ENCODE measurements around the gene DACH1.
"Not testable (repeated sequence)": the region's sequence is repeated elsewhere in the genome, so short reads cannot be mapped to it uniquely, and the experiment has no call there.

DACH1 gene

GRCh38 chr13:71867131-71867814 lies at the start of gene DACH1:
TSS of gene DACH1 (minus strand) at chr13:71867204.
- no peak for DNase-seq

DNA sequence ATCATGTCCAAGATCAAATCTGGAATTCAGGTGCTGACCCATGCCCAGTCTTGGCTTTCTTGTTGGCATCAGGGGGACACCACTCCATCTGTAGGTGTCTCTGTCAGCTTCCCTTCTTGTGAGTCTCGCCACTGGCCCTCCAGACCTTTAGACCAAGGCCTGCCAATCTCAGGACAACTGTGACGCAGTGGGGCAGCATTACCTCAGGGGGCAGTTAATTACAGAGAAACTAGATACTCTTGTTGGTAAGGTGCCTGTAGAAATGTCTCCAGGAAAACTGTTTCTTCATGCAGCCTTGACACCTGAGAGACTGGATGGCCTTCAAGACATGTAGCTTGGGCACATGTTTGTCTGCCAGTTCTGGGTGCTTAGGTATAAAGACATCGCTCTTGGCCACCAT lies 46.7 kb upstream of the DACH1 start:
- DNase-seq, result no peak

DNA sequence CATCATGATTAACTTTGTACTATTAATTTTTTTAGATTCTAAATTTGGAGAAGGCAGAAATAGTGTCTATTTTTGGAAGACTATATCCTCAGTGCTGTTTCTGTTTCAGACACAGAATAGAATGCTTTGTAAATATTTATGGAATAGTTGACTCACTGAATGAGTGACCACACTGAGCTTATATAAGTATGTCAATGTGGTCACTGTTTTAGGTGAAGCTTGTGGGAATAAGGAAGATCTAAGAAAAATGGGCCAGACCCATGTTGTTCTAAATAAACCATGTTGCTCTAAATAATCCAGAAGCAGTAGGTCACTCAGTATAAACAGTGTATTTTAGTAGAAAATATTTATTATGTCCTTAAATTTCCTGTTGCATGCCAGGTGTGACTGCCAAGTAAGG lies 45.5 kb upstream of the DACH1 start:
- DNase-seq, result no peak

DNA sequence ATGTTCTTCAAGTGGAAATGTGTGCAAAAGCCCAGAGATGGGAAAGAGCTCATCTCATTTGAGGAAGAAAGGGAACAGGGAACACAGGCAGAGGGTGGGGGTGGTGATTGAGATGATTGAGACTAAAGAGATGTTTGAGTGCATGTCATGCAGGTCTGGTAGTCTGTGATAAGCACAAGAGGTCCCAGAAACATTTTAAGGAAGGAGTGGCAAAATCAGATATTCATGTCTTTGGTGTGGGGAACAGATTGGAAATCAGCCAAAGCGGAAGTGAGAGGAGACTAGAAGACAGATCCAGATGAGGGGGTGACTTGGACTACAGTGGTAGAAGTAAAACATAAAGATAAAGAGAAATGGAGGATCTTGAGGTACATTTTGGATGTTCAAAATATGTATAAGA lies 39.4 kb upstream of the DACH1 start:
- no peak for DNase-seq

DNA sequence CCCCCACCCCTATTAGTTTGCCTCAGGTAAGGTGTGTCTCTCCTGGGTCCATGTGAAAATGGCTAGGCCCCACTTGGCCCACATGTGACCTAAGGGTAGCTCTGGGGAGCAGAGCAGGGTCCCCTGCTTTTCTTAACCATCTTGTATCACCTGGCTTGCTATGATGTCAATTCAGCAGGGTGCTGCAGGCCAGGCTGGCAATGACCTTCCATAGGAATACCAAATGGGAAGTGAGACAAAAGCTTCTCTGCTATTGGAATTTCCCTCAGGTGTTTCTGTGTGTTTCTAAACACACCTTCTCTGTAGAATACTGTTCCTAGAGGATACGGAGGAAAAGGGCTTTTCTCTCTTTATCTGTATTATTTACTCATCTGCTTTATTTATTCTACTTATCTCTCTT lies 35.7 kb upstream of the DACH1 start:
- DNase-seq, result no peak

- DNase-seq, result not testable (repeated sequence)
Measured at GRCh38 chr13:71893506-71893905, 26.5 kb upstream of the DACH1 start.

- DNase-seq, result no peak
Measured at GRCh38 chr13:71886880-71887279, 19.9 kb upstream of the DACH1 start.

- DNase-seq, result no peak
Measured at GRCh38 chr13:71882120-71882519, 15.1 kb upstream of the DACH1 start.

- DNase-seq, result no peak
Measured at GRCh38 chr13:71880753-71881541, 13.9 kb upstream of the DACH1 start.

GRCh38 chr13:71879808-71880344 lies 12.9 kb upstream of the DACH1 start:
- no peak for DNase-seq

GRCh38 chr13:71879129-71879535 lies 12.1 kb upstream of the DACH1 start:
- DNase-seq, result no peak

DNA sequence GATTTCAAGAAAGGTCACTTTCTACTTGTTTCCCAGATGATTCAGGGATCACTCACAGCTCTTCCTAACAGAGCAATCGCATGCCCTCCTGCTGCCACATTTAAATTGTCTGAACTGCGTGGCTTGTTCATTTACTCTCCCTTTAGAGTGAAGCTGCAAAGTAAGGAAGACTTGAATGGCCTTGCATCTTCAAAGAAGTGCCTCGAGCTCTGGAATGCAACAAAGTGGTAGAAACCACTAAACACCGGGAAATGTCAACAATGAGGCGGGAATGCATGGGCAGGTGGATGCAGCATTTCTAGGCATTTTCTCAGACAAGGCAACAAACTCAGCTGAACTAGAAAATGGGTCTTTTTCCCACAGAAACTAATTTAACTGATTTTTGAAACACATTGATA lies 10.3 kb upstream of the DACH1 start:
- DNase-seq, result no peak

DNA sequence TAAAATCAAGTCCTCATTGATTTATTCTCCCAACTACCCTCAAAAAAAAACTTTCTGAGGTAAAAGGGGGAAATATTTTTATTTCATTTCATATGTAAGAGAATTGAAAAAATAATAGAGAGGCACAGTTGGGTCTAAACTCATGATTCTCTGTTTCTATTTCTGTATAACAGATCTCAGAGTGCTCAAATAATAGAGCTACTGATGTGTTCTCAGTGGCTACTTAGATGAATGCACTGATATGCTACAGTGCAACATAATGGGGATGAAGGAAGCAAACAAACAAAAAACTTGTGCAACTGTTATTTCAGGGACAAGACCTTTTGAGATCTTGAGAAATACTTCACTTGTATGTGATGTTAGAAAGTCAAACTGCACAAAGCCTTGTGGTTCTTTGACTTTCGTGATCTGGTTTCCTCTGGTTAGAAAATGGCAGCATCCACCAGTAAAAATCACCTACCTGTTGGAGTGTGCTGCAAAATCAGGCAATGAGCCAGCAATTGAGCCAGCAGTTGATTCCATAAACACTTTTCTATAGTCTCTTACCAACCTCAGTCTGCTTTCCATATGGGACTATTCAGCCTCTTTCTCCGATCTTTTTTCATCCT lies 9.7 kb upstream of the DACH1 start:
- no peak for DNase-seq

- no peak for DNase-seq
Measured at GRCh38 chr13:71875823-71876222, 8.8 kb upstream of the DACH1 start.

DNA sequence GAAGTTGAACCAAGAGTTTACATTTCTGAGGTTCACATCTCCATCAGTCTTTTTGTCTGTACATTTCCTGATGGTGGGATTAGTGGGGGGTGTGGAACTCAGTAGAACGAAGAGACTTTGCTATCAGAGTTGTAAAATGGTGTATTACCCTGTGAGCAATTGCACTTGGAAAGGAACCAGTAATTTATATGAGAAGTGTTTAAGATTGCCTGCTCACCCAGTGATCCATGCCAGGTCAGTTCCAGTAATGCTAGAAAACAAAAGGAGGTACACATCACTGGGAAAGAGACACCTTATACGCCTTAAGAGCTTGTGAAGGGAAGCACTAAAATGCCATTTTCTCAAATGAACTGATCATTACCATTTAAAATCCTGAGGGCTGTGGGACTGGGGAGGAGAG lies 7.5 kb upstream of the DACH1 start:
- DNase-seq, result no peak

- DNase-seq, result no peak
Measured at GRCh38 chr13:71873418-71874247, 6.6 kb upstream of the DACH1 start.

DNA sequence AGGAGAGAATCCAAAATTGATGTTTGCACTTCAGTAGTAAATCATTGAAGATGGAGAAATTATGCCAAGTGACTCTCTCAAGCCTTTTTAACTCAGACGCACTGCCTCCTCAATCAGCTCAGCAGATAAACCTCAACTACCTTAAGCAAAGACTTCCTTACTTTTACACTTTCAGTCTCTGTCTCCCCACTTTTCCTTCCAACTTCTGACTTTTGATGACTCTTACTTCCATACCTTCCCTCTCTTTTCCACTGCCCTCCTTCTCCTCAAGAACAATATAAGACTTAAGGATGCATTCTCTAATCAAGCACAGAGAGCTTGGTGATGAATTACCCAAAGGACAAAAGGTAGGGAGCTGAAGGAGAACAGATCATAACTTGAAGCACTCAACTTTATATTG lies 4.8 kb upstream of the DACH1 start:
- no peak for DNase-seq

DNA sequence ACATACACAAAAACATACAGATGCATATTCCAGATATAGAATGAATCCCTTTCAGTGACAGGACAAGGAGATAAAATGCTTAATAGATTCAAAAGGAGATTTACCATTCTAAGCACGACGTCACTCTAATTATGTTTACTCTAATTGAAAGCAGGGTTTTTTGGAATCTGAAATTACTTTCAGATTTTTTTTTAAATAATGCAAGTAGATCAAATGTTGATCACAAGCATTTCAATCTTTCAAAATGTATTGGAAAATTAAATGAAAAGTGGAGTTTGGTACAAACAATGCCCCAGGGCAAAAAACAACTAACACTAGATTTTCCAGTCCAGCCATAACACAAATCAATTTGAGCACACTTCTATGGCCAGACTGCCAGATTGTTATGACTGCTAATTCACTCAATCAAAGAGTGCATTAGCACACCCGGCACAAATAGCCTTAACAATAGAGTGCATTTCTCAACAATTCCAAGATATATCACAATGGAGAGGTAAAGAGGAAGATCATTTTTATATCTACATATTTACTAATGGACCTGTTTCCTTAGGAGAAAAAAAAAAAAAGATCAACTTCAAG lies 4.3 kb upstream of the DACH1 start:
- no peak for DNase-seq

DNA sequence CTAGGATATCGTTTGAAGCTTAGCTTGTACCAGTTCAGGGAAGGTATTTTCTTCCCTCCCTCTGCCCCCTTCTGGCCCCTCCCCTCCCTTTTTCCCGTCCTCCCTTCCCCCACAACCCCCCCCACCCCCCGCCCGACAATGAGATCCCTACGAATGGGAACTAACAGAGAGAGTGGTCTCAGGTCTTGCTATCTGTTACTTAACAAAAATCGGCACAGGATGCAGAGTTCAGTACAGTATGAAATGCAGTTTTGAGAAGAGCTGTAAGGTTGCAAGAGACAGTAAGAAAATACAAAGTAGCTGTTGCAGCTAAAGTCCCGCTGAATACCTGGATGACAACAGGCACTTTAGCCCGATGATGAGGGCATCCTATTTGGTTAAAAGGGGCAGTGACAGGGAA lies 3.1 kb upstream of the DACH1 start:
- DNase-seq, result no peak

- no peak for DNase-seq
Measured at GRCh38 chr13:71869274-71869673, 2.3 kb upstream of the DACH1 start.

- peak; percentile 53 for DNase-seq
Measured at GRCh38 chr13:71866335-71867130, 471 bp downstream of the DACH1 start.

DNA sequence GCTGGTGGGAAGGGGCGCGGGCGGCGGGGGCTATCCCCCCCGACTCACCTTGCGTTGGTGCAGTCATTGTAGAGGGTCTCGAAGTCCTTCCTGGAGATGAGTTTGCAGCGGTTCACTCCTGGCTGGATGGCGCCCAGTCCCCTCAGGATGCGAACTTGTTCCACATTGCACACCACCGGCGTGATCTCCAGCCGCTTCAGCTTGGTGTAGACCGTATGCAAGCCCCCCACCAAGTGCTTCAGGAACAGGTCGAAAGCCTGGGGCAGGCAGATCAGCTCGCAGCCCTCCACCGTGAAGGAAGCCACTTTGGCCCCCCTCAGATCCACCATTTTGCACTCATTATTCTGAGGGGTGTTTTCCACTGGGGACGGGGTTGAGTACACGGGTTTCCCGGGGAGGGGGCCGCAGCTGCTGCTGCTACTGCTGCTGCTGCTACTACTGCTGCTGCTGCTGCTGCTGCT lies 1.1 kb downstream of the DACH1 start:
- peak; percentile 50 for DNase-seq

All from activated CD8-positive, alpha-beta memory T cell treated with anti-CD3 and anti-CD28 coated beads, Interleukin-2, amount 50 U/mL, for 48 hours (primary cell).